ENCODE data around the gene GPR139. TPM values are rescaled to one million over a fixed set of nuclear protein-coding genes. Genes with fewer than 3 reads are reported as not detected.

GPR139 gene
- total RNA-seq, 1 donor from 2014 or later, result not detected

DNA sequence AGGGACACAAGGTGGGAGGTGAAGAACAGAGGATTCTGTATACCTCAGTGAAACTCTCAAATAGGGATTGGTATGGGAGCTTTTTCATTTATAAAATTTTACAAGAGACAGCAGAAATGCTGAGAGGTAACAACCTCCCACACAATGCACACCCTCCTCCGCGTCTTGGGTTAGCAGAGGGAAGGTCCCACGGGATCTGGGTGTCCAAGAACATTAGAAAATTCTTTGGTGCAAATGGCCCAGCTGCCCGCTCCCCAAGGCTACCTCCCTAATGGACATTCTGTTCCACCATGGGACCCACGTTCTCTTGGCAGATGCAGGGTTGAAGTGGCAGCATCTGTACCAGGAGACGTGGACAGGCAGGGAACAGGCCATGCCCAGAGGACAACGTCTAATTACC, 22.5 kb downstream of the GPR139 start:
- H3K9me3 ChIP-seq, result no peaks in the 10 kb centered on the region
- H3K4me3 ChIP-seq, result no peak overlapping the region
- TF ChIP-seq CTCF (IDR thresholded peaks at IDR 0.05) (no peak), POLR2AphosphoS5 (IDR thresholded peaks at IDR 0.05; ENCODE audit: insufficient read depth in 1 of 2, low read depth in 1 of 2) (no peak), POLR2A (IDR thresholded peaks at IDR 0.05) (no peak)
- DNase-seq (ENCODE audit: extremely low spot score in 2 of 2), result no peak
- H3K27ac ChIP-seq, result no peak overlapping the region
- H3K27me3 ChIP-seq, result no peaks in the 10 kb centered on the region
- intact Hi-C loops (cut with DNase I), result no loop called here
- no peaks in the 10 kb centered on the region for H3K36me3 ChIP-seq
- H3K4me1 ChIP-seq, result no peaks in the 10 kb centered on the region

DNA sequence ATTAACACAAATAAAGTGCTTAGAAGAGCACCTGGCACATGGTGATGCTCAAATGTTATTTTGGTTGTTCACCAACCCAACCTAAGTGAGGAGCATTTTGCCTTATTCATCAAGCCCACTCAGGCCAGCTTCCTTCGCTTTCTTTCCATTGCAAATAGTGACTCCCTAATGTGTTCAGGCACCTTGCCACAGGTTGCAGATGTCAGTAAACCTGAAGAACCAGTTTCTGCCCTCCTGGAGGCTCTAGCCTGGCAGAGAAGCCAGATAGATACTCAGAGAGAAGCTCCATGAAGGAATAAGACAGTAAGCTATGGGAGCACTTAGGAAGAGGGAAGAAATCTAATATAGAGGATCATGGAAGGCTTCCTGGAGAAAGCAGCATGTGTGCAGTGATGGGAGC, 23.9 kb downstream of the GPR139 start:
- Histone ChIP-seq H3K4me3 (no peak overlapping the region), H3K4me1 (no peaks in the 10 kb centered on the region), H3K36me3 (no peaks in the 10 kb centered on the region), H3K27ac (no peak overlapping the region), H3K27me3 (no peaks in the 10 kb centered on the region), H3K9me3 (no peaks in the 10 kb centered on the region)
- TF ChIP-seq POLR2A (IDR thresholded peaks at IDR 0.05), result no peak
- no peak for TF ChIP-seq CTCF (IDR thresholded peaks at IDR 0.05)
- TF ChIP-seq POLR2AphosphoS5 (IDR thresholded peaks at IDR 0.05; ENCODE audit: insufficient read depth in 1 of 2, low read depth in 1 of 2), result no peak
- intact Hi-C loops (cut with DNase I), result no loop called here
- no peak for DNase-seq (ENCODE audit: extremely low spot score in 2 of 2)

DNA sequence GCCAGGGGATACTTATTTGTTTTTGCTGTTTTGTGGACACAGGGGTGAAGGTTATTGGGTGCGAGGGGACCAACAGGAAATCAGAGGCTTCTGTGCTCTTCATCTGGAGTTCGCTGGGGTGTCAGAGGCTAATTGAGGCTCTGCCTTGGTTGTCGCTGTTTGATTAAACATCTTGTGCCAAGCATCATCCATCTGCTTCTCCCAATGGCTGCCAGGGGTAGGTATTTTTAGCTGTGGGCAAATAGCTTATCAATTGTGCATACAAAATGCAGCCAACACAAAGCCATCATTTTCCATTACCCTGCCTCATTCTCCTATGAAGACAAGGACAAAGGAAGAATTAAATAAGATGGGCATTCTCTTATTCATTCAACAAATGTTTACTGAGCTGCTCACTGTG, 27.8 kb downstream of the GPR139 start:
- Histone ChIP-seq H3K27me3 (no peaks in the 10 kb centered on the region), H3K4me3 (no peak overlapping the region), H3K4me1 (no peaks in the 10 kb centered on the region), H3K9me3 (no peaks in the 10 kb centered on the region), H3K36me3 (no peaks in the 10 kb centered on the region), H3K27ac (no peak overlapping the region)
- TF ChIP-seq POLR2AphosphoS5 (IDR thresholded peaks at IDR 0.05; ENCODE audit: insufficient read depth in 1 of 2, low read depth in 1 of 2), result no peak
- no peak for TF ChIP-seq CTCF (IDR thresholded peaks at IDR 0.05)
- no peak for TF ChIP-seq POLR2A (IDR thresholded peaks at IDR 0.05)
- DNase-seq (ENCODE audit: extremely low spot score in 2 of 2), result no peak
- intact Hi-C loops (cut with DNase I), result no loop called here

GRCh38 chr16:20042848-20043247, 30.8 kb downstream of the GPR139 start:
- H3K27ac ChIP-seq, result no peak overlapping the region

More at GRCh38 chr16:20042848-20043247, 30.8 kb downstream of the GPR139 start:
- Histone ChIP-seq H3K4me1 (no peaks in the 10 kb centered on the region), H3K27me3 (no peaks in the 10 kb centered on the region), H3K9me3 (no peaks in the 10 kb centered on the region), H3K36me3 (no peaks in the 10 kb centered on the region), H3K4me3 (no peak overlapping the region)
- intact Hi-C loops (cut with DNase I), result no loop called here
- TF ChIP-seq POLR2A (IDR thresholded peaks at IDR 0.05) (no peak), POLR2AphosphoS5 (IDR thresholded peaks at IDR 0.05; ENCODE audit: insufficient read depth in 1 of 2, low read depth in 1 of 2) (no peak), CTCF (IDR thresholded peaks at IDR 0.05) (no peak)
- DNase-seq (ENCODE audit: extremely low spot score in 2 of 2), result no peak
